Measurements from ENCODE around the gene FAM162B.
"Not testable (repeated sequence)": the region's sequence is repeated elsewhere in the genome, so short reads cannot be mapped to it uniquely, and the experiment has no call there.

The FAM162B gene

DNA sequence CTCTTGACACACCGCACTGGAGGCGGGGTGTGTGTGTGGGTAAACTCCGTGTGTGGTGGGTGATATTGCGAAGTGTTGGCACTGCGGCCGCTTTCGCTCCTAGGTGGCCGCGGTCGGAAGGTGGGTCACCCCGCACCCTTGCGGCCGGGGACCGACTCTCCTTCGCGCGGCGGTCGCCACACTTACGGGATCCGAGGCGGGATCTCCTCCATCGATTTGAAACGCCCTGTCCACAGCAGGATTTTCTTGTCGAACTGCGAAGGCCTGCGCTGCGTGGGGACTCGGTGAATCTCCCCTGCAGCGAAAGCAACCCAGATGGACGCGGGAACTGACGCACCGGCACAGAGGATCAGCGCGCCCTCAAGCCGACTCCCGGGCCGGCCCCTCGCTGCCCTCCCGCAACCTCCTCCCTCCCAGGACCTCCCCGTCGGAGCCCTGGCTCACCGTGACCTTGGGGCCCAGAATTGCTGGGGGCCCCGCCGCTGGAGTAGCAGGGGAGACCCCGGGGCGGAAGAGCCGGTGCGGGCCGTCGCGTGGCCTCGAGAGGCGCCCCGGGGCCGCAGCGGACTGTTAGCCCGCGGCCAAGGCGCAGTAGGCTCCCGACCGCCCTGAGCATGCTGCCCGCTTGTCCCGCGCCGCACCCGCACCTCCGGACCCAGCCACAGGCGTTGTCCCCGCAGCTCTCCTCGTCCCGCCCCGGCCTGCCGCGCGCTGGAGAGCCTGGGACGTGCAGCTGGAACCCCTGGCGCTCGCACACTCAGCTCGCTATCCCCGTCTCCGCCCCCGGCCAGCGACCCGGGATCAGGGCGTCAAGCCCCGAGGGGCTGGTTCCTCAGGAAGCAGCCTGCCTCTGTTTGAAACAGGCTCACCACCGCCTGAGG, at the start of gene FAM162B:
TSS of gene FAM162B (minus strand) at position 759 of the 881 bp plus-strand sequence. CDS start at position 616, 143 bp downstream.
- no peak for DNase-seq

DNA sequence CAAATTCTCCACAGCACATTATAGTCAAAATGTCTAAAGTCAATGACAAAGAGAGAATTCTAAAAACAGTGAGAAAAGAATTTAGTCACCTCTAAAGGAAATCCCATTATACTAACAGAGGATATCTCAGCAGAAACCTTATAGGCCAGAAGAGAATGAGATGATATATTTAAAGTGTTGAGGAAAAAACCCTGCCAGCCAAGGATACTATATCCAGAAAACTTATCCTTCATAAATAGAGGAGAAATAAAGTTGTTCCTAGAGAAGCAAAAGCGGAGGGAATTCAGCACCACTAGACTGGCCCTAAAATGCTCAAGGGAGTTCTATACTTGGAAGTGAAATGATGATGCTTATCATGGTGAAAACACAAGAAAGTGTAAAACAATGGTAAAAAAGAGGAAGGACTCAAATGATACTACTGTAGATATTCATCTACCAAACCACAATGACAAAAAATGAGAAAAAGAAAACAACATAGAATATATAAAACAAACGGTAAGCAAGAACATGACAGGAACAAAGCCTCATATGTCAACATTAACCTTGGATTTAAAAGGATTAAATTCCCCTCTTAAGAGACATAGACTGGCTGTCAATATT, 46.6 kb upstream of the FAM162B start:
- no peak for DNase-seq

DNA sequence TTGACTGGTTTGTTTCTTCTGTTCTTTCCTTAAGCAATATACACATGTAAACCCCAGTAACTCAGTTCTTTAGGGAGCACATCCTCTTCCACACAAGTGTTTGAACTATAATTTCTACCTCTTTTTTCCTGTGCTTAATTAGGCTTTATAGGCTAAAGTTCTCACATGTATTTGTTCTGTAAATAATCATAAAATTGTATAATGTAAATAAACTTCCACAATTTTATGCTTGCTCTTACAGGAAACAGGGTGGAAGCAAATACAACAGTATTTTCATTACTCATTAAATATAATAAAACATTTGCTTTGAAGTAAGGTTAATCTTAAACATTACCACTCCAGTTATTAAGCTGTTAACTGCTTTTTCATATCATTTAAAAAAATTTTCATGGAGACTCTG, 36.5 kb upstream of the FAM162B start:
- no peak for DNase-seq

DNA sequence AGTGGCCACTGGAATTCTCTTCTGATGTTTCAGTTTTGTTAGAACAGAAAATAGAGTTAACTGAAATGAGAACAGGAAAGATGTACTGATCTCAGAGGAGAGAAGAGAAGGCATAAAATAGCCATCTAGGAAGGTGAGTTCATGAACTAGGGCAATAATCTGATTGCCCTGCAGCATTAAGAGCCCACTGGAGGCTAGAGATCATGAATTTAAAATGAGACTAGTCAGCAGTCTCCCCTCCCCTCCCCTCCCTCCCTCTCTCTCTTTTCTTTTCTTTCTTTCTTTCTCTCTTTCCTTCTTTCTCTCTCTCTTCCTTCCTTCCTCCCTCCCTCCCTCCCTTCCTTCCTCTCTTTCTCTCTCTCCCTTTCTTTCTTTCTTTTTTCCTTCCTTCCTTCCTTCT, 34.4 kb upstream of the FAM162B start:
- no peak for DNase-seq

DNA sequence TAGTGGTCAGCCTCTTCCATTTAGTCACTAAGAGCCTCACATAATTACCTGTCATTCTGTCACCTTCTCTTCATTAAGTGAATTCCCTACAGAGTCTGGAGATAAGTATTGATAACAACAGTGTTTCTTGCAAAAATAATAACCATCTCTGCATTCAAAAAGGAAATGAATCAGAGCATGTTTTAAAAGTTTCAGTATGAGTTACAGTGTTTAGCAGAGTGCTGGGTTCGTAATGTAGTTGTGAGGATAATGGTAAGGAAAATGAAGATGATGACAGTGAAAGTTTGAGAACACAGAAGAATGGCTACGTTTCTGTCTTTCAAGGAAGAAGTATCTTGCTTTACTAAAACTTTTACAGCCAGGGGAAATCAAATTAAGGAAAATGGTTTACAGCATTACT, 32.1 kb upstream of the FAM162B start:
- no peak for DNase-seq

DNA sequence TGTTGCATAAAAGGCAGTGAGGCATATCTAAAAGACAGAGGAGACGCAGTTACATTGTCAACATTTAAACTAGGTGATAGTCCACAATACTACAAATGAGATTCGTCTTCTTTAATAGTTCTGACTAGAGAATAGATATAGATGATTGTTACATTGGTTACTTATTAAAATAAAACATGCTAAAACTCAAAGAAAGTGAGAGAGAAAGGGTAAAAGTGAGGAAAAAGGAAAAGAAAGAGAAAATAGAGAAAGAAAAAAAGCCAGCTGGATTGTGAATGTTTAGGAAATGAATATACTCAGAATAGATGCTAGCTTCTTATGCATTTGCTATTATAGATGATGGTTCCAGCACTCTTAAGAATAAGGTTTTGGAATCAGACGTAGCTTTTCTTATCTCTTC, 27.7 kb upstream of the FAM162B start:
- no peak for DNase-seq

DNA sequence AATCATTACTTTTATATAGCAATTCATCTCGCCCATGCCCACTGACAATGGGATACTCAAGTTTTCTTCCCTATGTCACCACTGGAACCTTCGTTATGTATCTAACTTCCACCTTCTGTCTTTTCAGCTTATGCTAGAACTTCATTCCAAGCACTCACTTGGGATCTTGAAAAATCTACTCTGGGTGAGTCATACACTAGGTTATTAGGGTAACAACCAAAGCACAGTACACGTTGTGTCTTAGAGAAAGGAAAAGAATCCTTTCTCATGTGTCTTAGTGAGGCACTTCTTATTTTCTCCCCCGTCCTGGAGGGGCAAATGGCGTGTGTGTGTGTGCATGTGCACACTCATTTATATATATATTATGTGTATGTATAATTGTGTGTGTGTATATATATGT, 18.3 kb upstream of the FAM162B start:
- DNase-seq, result no peak

DNA sequence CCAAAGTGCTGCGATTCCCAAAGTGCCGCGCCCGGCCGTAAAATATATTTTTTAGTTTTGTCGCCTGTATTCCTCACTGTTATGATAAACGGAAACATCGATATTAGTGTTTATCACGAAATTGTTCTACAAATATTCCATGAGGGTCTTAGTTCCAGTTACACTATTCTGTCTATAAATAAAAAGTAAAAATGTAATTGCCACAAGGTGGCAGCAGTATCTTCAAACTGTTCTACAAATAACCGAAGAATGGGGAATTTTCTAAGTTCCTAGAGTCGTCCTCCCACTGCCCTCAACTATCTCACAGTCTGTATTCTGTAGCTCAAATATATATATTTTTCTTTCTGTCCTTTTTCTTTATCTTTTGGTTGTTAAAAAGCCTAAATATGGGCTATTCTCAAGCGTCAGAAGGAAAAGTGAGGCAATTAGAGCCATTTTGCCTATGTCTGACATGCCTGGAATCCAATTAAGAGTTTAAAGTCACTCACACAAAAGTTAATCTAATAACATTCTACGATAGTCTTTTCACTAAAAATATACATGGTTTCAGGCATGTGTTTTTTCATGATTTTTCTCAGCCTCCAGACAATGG, 14.2 kb upstream of the FAM162B start:
- DNase-seq, result peak; percentile 5

DNA sequence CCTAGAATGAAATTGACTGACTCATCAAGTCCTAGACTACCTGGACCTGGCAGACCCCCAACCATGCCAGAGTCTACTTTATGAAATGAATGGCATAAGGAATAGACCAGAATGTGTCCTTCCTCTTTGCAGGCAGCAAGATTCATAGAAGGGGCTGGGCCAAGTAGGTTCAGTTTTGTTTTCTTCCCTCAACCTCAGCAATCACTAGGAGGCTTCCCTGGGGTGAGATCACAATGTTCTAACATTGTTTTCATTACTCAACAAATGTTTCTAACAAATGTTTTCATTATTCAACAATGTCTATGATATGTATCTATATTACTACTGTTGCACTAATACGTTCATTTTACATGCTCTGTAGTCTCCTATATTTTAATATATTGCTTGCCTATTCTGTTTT, 8.4 kb upstream of the FAM162B start:
- DNase-seq, result no peak

DNA sequence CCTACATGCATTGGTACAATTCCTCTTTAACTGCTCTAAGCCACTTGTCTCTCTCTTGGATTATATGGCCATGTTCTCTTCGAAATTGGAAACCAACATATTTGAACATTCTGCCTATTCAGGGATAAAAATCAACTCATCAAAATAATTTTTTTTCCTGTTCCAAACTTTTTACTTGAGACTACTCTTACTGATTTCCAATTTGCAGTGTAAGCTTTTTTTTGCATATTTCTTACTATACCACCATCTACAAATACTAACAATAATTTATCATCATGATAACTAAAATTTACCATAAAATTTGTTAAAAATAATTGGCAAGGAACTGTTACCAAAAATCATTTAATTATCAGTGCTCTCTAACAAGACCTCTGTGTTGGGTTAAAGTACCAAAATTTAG, 6.9 kb upstream of the FAM162B start:
- no peak for DNase-seq

DNA sequence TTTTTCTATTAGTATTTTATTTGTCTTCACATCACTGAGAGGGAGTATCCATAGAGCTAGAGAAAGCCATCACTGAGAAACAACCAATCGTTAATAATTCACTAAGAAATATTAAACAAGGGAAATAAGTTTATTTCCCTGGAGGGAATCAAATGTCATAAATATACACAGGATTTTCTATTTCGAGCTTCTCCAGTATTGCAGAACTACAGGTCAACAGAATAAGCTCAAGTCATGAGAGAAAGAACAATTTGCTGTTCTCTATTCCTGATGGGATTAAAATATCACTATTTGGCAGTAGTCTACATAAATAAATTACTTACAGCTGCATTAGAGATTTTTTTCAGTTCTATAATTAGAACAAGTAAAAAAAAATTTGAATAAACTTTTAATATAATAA, 2.2 kb upstream of the FAM162B start:
- no peak for DNase-seq

DNA sequence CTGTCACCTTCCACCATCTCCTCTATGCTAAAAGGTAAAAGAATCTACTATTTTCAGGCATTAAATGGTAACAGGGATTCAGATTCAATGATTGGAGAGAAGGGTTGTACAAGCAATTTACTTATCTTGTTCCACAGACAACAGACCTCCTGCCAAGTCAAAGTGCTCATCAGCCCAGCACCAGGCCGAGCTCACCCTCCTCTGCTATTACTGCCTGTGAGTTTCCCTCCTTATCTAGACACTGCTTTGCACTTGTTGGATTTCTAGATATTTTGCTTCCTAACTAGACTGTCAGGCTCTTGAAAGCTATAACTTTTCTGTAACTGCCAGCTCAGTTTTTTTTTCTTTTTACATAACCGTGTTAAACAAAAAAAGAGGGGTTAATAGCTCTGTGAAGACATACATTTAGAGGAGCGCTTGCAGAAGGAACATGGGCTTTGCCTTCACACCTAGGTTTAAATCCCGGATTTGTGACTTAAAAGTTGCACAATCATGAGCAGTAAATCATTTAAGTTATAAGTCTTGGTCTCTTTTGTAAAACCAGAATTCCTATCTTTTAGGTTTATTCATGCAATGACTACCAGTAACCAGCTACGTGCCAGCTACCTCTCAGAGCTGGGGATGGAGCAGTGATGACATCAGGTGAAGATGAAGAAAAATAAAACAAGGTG, 1.1 kb upstream of the FAM162B start:
- no peak for DNase-seq

DNA sequence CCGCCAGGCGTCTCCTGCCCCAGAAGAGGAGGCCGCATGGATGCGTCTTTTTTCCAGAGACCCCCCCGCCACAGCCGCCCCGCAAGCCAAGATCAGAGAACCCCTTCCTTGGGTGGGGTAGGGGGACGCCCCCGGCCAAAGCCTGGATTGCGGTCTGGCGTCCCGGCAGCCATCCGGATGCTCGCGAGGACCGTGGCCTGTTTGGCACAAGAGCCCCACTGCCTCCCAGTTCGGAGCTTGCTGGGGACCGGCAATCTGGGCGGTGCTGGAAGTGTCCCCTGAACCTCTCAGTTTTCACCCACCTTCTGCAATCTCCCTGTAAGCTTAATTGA, 924 bp downstream of the FAM162B start:
- DNase-seq, result no peak

DNA sequence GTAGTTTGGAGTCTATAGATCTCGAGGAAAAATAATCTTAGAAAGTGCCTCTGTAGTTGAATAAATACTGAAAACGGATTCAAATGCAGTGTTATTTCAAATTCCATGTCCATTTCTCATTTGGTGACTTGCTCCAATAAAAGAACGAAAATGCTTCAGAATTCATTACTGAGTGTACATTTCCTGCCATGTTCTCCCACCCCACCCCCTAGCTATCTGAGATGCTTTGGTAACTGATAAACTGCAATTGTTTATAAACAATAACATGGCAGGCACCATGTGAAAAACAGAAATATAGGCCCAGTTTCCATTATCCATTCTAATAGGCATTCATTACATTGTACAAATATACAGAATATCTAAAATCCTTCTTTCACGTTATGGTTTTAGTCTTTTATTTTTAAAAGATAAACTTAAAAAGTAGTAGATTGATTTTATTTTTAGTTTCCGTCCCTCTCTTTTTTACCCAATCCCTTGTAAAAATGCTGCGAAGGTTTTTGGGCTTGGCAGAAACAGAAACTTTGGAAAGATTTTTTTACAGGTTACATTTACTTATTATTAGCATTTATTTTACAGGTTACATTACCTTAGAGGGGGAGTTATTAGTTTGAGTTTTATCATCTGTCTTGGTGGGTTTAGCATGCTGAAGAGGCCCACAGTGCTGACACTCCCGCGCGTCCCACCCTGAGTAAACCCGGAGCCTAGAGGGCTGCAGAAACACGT, 1.5 kb downstream of the FAM162B start:
- no peak for DNase-seq

DNA sequence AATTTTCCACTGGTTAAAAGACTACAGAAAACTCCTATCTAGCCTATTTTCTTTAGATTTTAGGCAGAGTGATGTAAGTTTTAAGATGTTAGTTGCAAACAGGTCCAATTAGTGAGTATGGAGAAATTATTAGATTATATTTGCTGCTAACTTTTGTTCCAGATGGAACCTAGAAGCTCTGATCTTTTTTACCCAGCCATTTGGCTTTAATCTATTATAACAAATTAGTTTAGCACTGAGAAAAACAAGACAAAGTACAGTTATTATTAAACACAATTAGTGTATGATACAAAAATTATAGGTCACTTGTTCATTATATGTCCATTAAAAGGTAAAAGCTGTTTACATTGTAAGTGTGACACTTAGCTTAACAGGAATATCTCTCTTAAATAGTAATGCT, 2.5 kb downstream of the FAM162B start:
- DNase-seq, result no peak

DNA sequence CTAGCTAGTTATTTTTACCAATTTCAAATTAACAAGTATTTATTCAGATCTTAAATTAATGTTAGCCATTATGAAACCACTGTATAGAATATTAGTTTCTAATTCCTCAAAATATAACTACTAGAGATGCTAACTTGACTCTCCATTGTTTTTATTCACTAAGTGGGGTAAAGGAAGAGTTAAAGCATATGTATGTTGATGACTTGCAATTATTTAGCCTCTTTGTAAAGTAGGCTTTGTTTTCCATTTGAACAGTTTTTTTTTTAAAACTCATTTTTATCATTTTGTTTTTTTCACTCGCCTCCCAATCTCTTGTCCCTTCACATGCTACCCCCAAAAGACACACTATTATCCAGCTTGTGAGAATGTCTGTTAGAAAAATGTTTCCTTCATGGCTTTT, 3.3 kb downstream of the FAM162B start:
- DNase-seq, result no peak

DNA sequence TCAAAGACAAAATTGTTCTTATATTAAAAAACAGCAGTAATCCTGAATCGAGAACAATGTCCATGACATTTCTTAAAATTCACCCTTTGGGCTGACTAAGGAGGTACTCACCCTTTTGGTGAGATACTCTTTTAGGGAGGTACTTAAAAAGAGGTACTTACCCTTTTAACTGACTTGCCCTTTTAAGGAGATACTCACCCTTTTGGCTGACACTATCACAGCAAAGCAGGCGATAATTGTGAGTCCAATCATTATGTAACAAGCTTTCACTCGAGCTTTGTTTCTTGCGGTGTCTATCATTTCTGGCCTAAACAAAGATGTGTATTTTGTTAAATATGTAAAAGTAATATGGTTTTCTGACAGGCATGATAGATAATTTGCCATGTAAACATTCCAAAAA, 3.7 kb downstream of the FAM162B start:
- no peak for DNase-seq

DNA sequence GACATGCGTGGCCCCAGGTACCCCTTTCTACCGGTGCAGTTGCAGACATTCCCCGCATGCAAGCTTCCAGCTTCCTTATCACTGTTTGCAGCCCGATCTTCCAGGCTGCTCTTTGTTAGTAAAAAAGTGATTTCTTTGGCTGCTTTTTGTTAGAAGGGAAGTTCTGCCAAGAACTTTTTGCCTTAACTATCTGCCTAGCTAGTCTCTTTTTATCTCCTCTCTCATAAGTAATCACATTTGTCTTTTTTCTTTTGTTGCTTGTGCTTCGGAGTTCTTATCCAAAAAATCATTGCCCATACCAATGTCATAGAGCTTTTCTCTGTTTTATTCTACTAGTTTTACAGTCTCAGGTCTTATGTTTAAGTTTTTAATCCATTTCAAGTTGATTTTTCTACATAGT, 20.3 kb downstream of the FAM162B start:
- no peak for DNase-seq

DNA sequence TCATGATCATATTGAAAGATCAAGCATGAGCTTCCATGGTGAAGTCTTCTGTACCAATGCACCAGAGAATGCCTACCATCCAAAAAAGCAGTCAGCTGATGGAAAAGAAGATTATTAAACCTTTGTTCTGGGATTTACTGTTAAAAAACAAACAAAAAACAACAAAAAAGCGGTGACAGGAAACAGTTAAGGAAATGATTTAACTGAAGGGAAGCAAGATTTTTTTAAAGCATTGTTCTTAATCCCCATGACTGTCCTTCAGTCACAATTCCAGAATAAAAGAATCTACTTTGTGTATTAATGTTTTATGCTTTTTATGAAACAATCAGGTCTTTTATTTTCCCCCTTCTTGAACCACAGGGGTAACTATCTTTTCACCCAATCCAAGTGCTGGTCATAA, 23.9 kb downstream of the FAM162B start:
- DNase-seq, result no peak

DNA sequence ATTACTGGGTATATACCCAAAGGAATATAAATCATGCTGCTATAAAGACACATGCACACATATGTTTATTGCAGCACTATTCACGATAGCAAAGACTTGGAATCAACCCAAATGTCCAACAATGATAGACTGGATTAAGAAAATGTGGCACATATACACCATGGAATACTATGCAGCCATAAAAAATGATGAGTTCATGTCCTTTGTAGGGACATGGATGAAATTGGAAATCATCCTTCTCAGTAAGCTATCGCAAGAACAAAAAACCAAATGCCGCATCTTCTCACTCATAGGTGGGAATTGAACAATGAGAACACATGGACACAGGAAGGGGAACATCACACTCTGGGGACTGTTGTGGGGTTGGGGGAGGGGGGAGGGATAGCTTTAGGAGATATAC, 25.0 kb downstream of the FAM162B start:
- not testable (repeated sequence) for DNase-seq

DNA sequence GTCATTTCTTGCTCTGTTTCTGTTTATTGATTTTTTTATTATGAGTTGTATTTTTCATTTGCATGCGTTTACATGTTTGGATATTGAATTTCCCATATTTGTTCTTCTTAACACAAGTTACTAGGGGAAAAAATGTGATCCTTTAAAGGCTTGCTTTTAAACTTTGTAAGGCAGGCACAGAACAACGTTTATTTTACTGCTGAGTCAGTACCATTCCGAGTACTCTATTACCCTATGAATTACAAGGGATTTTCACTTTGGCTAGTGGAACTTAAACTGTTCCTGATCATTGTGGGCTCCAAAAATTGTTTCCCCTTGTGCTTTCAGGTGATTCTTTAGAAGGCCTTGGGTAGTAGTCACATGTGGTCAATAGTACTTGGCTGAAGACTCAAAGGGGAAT, 28.5 kb downstream of the FAM162B start:
- no peak for DNase-seq

DNA sequence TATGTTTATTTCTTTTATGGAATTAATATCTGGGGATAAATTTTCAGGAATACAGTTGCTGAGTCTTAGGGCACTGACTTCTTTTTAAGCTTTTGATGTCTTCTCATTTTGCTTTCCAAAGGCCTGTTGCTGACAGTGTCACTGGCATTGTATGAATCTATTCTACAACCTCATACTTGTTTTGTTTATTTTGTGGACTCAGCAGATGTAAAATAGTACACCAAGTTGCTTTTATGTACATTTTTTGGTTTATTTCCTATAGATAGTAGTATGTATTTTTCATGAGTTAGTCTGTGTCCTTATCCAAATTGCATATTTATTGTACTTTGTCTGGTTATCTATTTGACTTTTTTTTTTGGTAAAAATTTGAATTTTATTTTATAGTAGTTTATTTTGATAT, 35.0 kb downstream of the FAM162B start:
- no peak for DNase-seq

DNA sequence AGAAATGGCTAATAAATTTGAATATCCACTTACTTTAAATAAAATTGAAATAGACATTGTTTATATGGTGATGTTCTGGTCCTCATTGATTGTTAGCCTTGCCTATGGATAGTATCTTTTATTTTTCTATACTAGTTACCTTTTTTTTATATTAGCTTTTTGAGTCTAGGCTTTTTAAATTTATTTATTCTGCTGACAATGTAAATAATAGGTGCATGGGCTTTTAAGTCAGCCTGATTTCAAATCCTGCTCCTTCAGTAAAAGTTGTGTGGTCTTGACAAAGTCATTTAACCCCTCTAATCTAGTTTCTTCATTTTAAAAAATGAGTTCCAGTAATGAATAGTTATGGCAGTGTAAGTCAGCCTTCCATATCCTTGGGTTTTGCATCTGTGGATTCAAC, 38.6 kb downstream of the FAM162B start:
- no peak for DNase-seq

All from CD4-positive, alpha-beta T cell treated with Interleukin-17A for 1 hour (primary cell).